GM12878 (cell line): ENCODE results near the gene FETUB. TPM values are rescaled to one million over a fixed set of nuclear protein-coding genes. Genes with fewer than 3 reads are reported as not detected.

Source experiments
- ATAC-seq: fragments of 200-7000 bp; cut with Tn5 transposase; 3 replicates; pipeline ENCODE4 v1.9.1; 2020; ENCODE audit warnings: mild to moderate bottlenecking, moderate library complexity
- BruUV-seq: library from RNA; stranded (reverse); fragments of 400-500 nt; replicated peaks from 2 replicates; lab custom pipeline; 2021; lab: Mats Ljungman, UMichigan
- CTCF ChIA-PET: fragments of 300-600 bp; sonication (Branson Sonifier 250); formaldehyde crosslinking; extraction: SDS; loops from one replicate; lab custom pipeline; 2021; ENCODE audit warnings: inconsistent platforms; lab: Yijun Ruan, JAX
- POLR2A ChIA-PET: fragments of 350-600 bp; formaldehyde crosslinking; extraction: SDS; loops from one replicate; lab custom pipeline; 2021; ENCODE audit warnings: inconsistent platforms; lab: Charles Lee
- RAD21 ChIA-PET: fragments of 300-600 bp; sonication (Branson Sonifier 250); formaldehyde crosslinking; loops from one replicate; lab custom pipeline; 2023; ENCODE audit warnings: antibody characterized with exemption; ENCODE audit not compliant: unreplicated experiment; lab: Charles Lee
- SMC1A ChIA-PET: fragments of 300-600 bp; sonication (Branson Sonifier 250); formaldehyde crosslinking; loops from one replicate; lab custom pipeline; 2023; ENCODE audit not compliant: unreplicated experiment, uncharacterized antibody; lab: Charles Lee
- DNase-seq: peaks from one replicate; pipeline ENCODE4 v3.0.0-alpha.2; 2011; ENCODE audit warnings: low read depth, low spot score
- FAIRE-seq: peaks from 3 replicates; lab custom pipeline; 2011; peaks lifted over from hg19 to GRCh38; lab: Jason Lieb, UNC
- H2AFZ ChIP-seq: 2 replicates; pipeline ENCODE4 v1.6.0; 2011; ENCODE audit warnings: low read depth, low read length, control low read depth; ENCODE audit not compliant: control insufficient read depth
- H3K27ac ChIP-seq: 2 replicates; pipeline ENCODE4 v1.5.1; 2011; ENCODE audit warnings: control low read depth; ENCODE audit not compliant: control insufficient read depth, insufficient read depth
- H3K27me3 ChIP-seq, 2 experiments: replicated peaks in 1 of 2; 2 replicates each; pipeline versions ENCODE4 v1.6.0 to v1.6.1; 2011; ENCODE audit warnings: low read length in 1 of 2; ENCODE audit not compliant: control insufficient read depth in 2 of 2, insufficient read depth in 2 of 2
- H3K36me3 ChIP-seq, 2 experiments: 2 replicates each; pipeline ENCODE4 v1.5.1; 2011; ENCODE audit warnings: low read length in 1 of 2; ENCODE audit not compliant: control insufficient read depth in 2 of 2, insufficient read depth in 2 of 2
- H3K4me1 ChIP-seq: 2 replicates; pipeline ENCODE4 v1.6.1; 2011; ENCODE audit warnings: mild to moderate bottlenecking, low read length, moderate library complexity, mixed read lengths; ENCODE audit not compliant: control insufficient read depth, insufficient read depth
- H3K4me2 ChIP-seq: 2 replicates; pipeline ENCODE4 v1.6.0; 2011; ENCODE audit warnings: control low read depth; ENCODE audit not compliant: control insufficient read depth, insufficient read depth
- H3K4me3 ChIP-seq: fragments of 200-600 bp; sonication (generic); 2 replicates; pipeline ENCODE4 v1.5.1; 2016
- H3K79me2 ChIP-seq: 2 replicates; pipeline ENCODE4 v1.6.0; 2011; ENCODE audit warnings: low read length; ENCODE audit not compliant: control insufficient read depth, insufficient read depth
- H3K9ac ChIP-seq: 2 replicates; pipeline ENCODE4 v1.8.0; 2011; ENCODE audit warnings: low read length, control low read depth, mixed read lengths; ENCODE audit not compliant: control insufficient read depth, insufficient read depth
- H3K9me3 ChIP-seq: replicated peaks from 3 replicates; pipeline ENCODE4 v1.5.1; 2011; ENCODE audit warnings: mild to moderate bottlenecking, low read length; ENCODE audit not compliant: control insufficient read depth, insufficient read depth
- H4K20me1 ChIP-seq: 2 replicates; pipeline ENCODE4 v1.6.0; 2011; ENCODE audit not compliant: control insufficient read depth, insufficient read depth
- CREB1 ChIP-seq: IDR thresholded peaks from 2 replicates; pipeline ENCODE4 v1.6.1; 2012; ENCODE audit warnings: low read depth, mild to moderate bottlenecking, inconsistent platforms
- DPF2 ChIP-seq: fragments of 450-650 bp; IDR thresholded peaks from 2 replicates; pipeline ENCODE4 v1.6.1; 2017; ENCODE audit warnings: mild to moderate bottlenecking
- GATAD2B ChIP-seq: fragments of 450-650 bp; conservative IDR thresholded peaks from 2 replicates; pipeline ENCODE4 v1.6.1; 2017; ENCODE audit warnings: low read depth, mild to moderate bottlenecking, moderate library complexity
- HDAC6 ChIP-seq: fragments of 200-600 bp; sonication (generic); IDR thresholded peaks from one replicate; pipeline ENCODE4 v1.8.0; 2017; ENCODE audit warnings: antibody characterized with exemption; ENCODE audit not compliant: unreplicated experiment
- IKZF1 ChIP-seq: fragments of 450-650 bp; conservative IDR thresholded peaks from 2 replicates; pipeline ENCODE4 v1.6.1; 2017; ENCODE audit warnings: antibody characterized with exemption, mild to moderate bottlenecking
- KAT2A ChIP-seq: conservative IDR thresholded peaks from 2 replicates; pipeline ENCODE4 v1.6.1; 2011; ENCODE audit warnings: low read depth, low read length; ENCODE audit not compliant: control insufficient read depth
- RB1 ChIP-seq: fragments of 450-650 bp; formaldehyde crosslinking; IDR thresholded peaks from 2 replicates; pipeline ENCODE4 v1.6.1; 2017; ENCODE audit warnings: mild to moderate bottlenecking, borderline replicate concordance
- SRF ChIP-seq, 2 experiments: IDR thresholded peaks; 2 replicates each; pipeline ENCODE4 v1.6.1; 2011; ENCODE audit warnings: low read depth in 2 of 2, low read length in 2 of 2, mild to moderate bottlenecking in 1 of 2, moderate library complexity in 1 of 2
- STAT3 ChIP-seq: IDR thresholded peaks from 2 replicates; pipeline ENCODE4 v1.6.1; 2011; ENCODE audit warnings: low read depth, low read length, improper control_type of control experiment
- TAF1 ChIP-seq: IDR thresholded peaks from 2 replicates; pipeline ENCODE4 v1.6.1; 2011; ENCODE audit warnings: mild to moderate bottlenecking, low read depth, low read length, borderline replicate concordance
- ZNF274 ChIP-seq: IDR thresholded peaks from one replicate; pipeline ENCODE4 v1.8.0; 2011; ENCODE audit not compliant: insufficient read length, insufficient read depth
- WGBS: methylation state at CpG from one replicate; pipeline ENCODE4 v1.1.6; 2016; ENCODE audit warnings: low lambda C conversion rate; ENCODE audit not compliant: insufficient replicate concordance, insufficient coverage; ENCODE audit errors: missing lambda C conversion rate; 5-methylcytosine and 5-hydroxymethylcytosine counted together
- in situ Hi-C: fragments of 300-500 bp; cut with MboI; formaldehyde crosslinking; loops from 9 replicates; pipeline ENCODE4 v1.14.3; 2018; ENCODE audit warnings: mixed read lengths
- intact Hi-C: fragments of 100-400 bp; cut with micrococcal nuclease; formaldehyde crosslinking; loops from one replicate; pipeline ENCODE4 v1.14.2; 2022; ENCODE audit not compliant: unreplicated experiment
- polyA plus RNA-seq, 11 experiments: library from polyadenylated mRNA; depleted of rRNA in 4 of 11; unstranded in 6 of 11; stranded (reverse) in 5 of 11; fragments of >200 nt; fragmentation: Nextera tagmentation in 4 of 11; fragmentation: Illumina TruSeq in 1 of 11; extraction: Ambion mirVana in 4 of 11; extraction: Trizol in 1 of 11; gene quantifications; 1 replicate in 1 of 11; 2 replicates in 10 of 11; pipeline versions ENCODE4 v1.2.1 to v1.2.3, GENCODE V29; 2011 to 2016; ENCODE audit warnings: inconsistent platforms in 2 of 11, missing spikeins in 2 of 11, low read depth in 1 of 11
- total RNA-seq, 4 experiments: library from RNA; depleted of rRNA in 3 of 4; stranded (reverse); fragments of >200 nt in 3 of 4; fragmentation: Illumina TruSeq in 1 of 4; extraction: Trizol in 1 of 4; gene quantifications; 2 replicates each; pipeline versions ENCODE4 v1.2.1 to v1.2.3, GENCODE V29; 2013 to 2021
- TF ChIP-seq, protein P1 (sequence below): fragments of 450-650 bp; IDR thresholded peaks from 2 replicates; pipeline ENCODE4 v1.6.1; 2017; ENCODE audit warnings: antibody characterized with exemption, mild to moderate bottlenecking, moderate library complexity
- TF ChIP-seq, protein P2 (sequence below): IDR thresholded peaks from 2 replicates; pipeline ENCODE4 v1.6.1; 2012; ENCODE audit warnings: mild to moderate bottlenecking, low read depth, low read length

The FETUB gene
- total and polyA plus RNA-seq, 10 of the 15 experiments (the other 5 are each of a cell fraction or from before 2014, with no cell fraction given): not detected

DNA sequence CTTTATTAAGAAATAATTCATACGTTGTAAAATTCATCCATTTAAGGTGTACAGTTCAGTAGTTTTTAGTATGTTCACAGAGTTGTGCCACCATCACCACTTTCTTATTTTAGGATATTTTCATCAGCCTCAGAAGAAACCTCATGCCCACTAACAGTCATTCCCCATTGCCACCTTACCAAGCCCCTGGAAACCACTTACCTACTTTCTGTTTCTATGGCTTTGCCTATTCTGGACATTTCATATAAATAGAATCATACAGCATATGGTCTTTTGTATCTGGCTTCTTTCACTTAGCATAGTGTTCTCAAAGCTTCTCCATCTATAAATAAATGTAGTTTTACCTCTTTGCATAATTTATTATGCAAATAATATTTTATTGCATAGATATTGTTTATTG, 6.6 kb downstream of the FETUB start:
- no peak overlapping the region for H3K4me3 ChIP-seq
- H3K9ac ChIP-seq: no peak overlapping the region
- ATAC-seq (no peak), FAIRE-seq (no peak), DNase-seq (no peak)
- no peaks in the 10 kb centered on the region for H3K79me2 ChIP-seq
- ChIA-PET CTCF (no interaction called here), POLR2A (no interaction called here), RAD21 (no interaction called here), SMC1A (no interaction called here)
- 25% methylated on average over 1 of the region's 1 CpG for WGBS
- no peaks in the 10 kb centered on the region; a peak in 1 of 4 replicates for H3K27me3 ChIP-seq
- H3K9me3 ChIP-seq: no peaks in the 10 kb centered on the region
- no peaks in the 10 kb centered on the region for H3K4me1 ChIP-seq
- H4K20me1 ChIP-seq: no peaks in the 10 kb centered on the region
- H3K36me3 ChIP-seq: no peaks in the 10 kb centered on the region
- no peak overlapping the region for H2AFZ ChIP-seq
- in situ Hi-C loops (no loop called here), intact Hi-C loops (no loop called here)
- no TSS peak for BruUV-seq
- H3K4me2 ChIP-seq: no peak overlapping the region
- H3K27ac ChIP-seq: no peak overlapping the region
- no peak for TF ChIP-seq KAT2A
- TF ChIP-seq, protein P1, sequence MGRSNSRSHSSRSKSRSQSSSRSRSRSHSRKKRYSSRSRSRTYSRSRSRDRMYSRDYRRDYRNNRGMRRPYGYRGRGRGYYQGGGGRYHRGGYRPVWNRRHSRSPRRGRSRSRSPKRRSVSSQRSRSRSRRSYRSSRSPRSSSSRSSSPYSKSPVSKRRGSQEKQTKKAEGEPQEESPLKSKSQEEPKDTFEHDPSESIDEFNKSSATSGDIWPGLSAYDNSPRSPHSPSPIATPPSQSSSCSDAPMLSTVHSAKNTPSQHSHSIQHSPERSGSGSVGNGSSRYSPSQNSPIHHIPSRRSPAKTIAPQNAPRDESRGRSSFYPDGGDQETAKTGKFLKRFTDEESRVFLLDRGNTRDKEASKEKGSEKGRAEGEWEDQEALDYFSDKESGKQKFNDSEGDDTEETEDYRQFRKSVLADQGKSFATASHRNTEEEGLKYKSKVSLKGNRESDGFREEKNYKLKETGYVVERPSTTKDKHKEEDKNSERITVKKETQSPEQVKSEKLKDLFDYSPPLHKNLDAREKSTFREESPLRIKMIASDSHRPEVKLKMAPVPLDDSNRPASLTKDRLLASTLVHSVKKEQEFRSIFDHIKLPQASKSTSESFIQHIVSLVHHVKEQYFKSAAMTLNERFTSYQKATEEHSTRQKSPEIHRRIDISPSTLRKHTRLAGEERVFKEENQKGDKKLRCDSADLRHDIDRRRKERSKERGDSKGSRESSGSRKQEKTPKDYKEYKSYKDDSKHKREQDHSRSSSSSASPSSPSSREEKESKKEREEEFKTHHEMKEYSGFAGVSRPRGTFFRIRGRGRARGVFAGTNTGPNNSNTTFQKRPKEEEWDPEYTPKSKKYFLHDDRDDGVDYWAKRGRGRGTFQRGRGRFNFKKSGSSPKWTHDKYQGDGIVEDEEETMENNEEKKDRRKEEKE: no peak
- TF ChIP-seq RB1: no peak
- TF ChIP-seq CREB1: no peak
- TF ChIP-seq HDAC6: no peak
- TF ChIP-seq ZNF274: no peak
- TF ChIP-seq SRF (IDR thresholded peaks at IDR 0.05; ENCODE audit: low read depth in 2 of 2, low read length in 2 of 2): no peak
- no peak for TF ChIP-seq TAF1
- no peak for TF ChIP-seq GATAD2B
- TF ChIP-seq IKZF1: no peak
- TF ChIP-seq STAT3: no peak
- TF ChIP-seq, protein P2, sequence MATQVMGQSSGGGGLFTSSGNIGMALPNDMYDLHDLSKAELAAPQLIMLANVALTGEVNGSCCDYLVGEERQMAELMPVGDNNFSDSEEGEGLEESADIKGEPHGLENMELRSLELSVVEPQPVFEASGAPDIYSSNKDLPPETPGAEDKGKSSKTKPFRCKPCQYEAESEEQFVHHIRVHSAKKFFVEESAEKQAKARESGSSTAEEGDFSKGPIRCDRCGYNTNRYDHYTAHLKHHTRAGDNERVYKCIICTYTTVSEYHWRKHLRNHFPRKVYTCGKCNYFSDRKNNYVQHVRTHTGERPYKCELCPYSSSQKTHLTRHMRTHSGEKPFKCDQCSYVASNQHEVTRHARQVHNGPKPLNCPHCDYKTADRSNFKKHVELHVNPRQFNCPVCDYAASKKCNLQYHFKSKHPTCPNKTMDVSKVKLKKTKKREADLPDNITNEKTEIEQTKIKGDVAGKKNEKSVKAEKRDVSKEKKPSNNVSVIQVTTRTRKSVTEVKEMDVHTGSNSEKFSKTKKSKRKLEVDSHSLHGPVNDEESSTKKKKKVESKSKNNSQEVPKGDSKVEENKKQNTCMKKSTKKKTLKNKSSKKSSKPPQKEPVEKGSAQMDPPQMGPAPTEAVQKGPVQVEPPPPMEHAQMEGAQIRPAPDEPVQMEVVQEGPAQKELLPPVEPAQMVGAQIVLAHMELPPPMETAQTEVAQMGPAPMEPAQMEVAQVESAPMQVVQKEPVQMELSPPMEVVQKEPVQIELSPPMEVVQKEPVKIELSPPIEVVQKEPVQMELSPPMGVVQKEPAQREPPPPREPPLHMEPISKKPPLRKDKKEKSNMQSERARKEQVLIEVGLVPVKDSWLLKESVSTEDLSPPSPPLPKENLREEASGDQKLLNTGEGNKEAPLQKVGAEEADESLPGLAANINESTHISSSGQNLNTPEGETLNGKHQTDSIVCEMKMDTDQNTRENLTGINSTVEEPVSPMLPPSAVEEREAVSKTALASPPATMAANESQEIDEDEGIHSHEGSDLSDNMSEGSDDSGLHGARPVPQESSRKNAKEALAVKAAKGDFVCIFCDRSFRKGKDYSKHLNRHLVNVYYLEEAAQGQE: no peak
- no peak for TF ChIP-seq DPF2
